Stimulated activated CD8-positive, alpha-beta memory T cell treated with anti-CD3 and anti-CD28 coated beads, Interleukin-12 subunit alpha, Interleukin-12 subunit beta, amount 100 ng/mL, for 24 hours (primary cell): ENCODE measurements around the gene CCDC170.
"Not testable (repeated sequence)": the region's sequence is repeated elsewhere in the genome, so short reads cannot be mapped to it uniquely, and the experiment has no call there.

Source experiments
- DNase-seq: peaks from one replicate; pipeline ENCODE4 v3.0.0-alpha.2; 2020; ENCODE audit errors: extremely low read depth

The CCDC170 gene

GRCh38 chr6:151493161-151493803, 535 bp upstream of the CCDC170 start:
- no peak for DNase-seq

GRCh38 chr6:151494235-151494935, 568 bp downstream of the CCDC170 start:
- no peak for DNase-seq

- no peak for DNase-seq
Measured at GRCh38 chr6:151494936-151495320, 1.1 kb downstream of the CCDC170 start.

GRCh38 chr6:151495380-151495779, 1.6 kb downstream of the CCDC170 start:
- no peak for DNase-seq

GRCh38 chr6:151497905-151498304, 4.1 kb downstream of the CCDC170 start:
- DNase-seq = no peak

- no peak for DNase-seq
Measured at GRCh38 chr6:151498327-151498726, 4.5 kb downstream of the CCDC170 start.

- no peak for DNase-seq
Measured at GRCh38 chr6:151499551-151499950, 5.7 kb downstream of the CCDC170 start.

- DNase-seq = no peak
Measured at GRCh38 chr6:151501511-151502136, 7.8 kb downstream of the CCDC170 start.

- no peak for DNase-seq
Measured at GRCh38 chr6:151502499-151502898, 8.7 kb downstream of the CCDC170 start.

GRCh38 chr6:151506761-151507160, 12.9 kb downstream of the CCDC170 start:
- no peak for DNase-seq

- DNase-seq = no peak
Measured at GRCh38 chr6:151509048-151509447, 15.2 kb downstream of the CCDC170 start.

GRCh38 chr6:151512481-151512880, 18.7 kb downstream of the CCDC170 start:
- DNase-seq = no peak

- no peak for DNase-seq
Measured at GRCh38 chr6:151514000-151514730, 20.3 kb downstream of the CCDC170 start.

- not testable (repeated sequence) for DNase-seq
Measured at GRCh38 chr6:151518992-151519391, 25.2 kb downstream of the CCDC170 start.

GRCh38 chr6:151523034-151523433, 29.2 kb downstream of the CCDC170 start:
- DNase-seq = no peak

GRCh38 chr6:151524059-151524458, 30.2 kb downstream of the CCDC170 start:
- DNase-seq = no peak

- no peak for DNase-seq
Measured at GRCh38 chr6:151534576-151534975, 40.8 kb downstream of the CCDC170 start.

GRCh38 chr6:151535476-151536187, 41.8 kb downstream of the CCDC170 start:
- DNase-seq = no peak

- DNase-seq = no peak
Measured at GRCh38 chr6:151536188-151536479, 42.3 kb downstream of the CCDC170 start.

- DNase-seq = no peak
Measured at GRCh38 chr6:151537556-151537955, 43.7 kb downstream of the CCDC170 start.

- no peak for DNase-seq
Measured at GRCh38 chr6:151539506-151540268, 45.9 kb downstream of the CCDC170 start.
